Vagina (tissue), 2 donors: ENCODE measurements around the gene DSC3.

Experiments
- CTCF ChIP-seq, 3 experiments: fragments of 450-650 bp in 2 of 3; fragments of 200-600 bp in 1 of 3; sonication (generic) in 1 of 3; IDR thresholded peaks; one replicate each; pipeline ENCODE4 v1.5.1; 2017 to 2019; ENCODE audit warnings: antibody characterized with exemption in 3 of 3, mild to moderate bottlenecking in 2 of 3, moderate library complexity in 2 of 3
- POLR2AphosphoS5 ChIP-seq, 2 donors: sonication (generic); formaldehyde crosslinking; IDR thresholded peaks; one replicate each; pipeline ENCODE4 v1.9.0; 2017; ENCODE audit warnings: antibody characterized with exemption in 2 of 2, mild to moderate bottlenecking in 2 of 2, low read depth in 1 of 2; ENCODE audit not compliant: insufficient read depth in 1 of 2

DNA sequence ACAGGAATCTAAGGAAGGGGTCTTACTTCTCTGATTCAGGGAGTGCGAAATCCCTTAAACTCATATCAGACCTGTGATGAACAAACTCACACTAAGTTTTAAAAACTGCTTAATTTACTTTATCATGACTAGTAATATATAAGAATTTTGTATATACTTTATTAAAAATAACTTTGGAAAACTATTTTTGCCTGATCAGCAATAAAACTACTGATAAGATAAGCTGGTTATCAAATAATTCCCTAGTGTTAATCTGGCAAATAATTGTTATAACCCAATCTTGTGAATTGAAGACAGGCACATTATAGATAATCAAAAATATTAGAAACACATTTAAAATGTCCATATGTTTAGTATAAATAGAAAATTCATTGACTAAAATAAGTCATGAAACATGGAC is 23.7 kb upstream of the DSC3 start:
- TF ChIP-seq POLR2AphosphoS5 (IDR thresholded peaks at IDR 0.05; ENCODE audit: insufficient read depth in 1 of 2, low read depth in 1 of 2) (no peak), CTCF (IDR thresholded peaks at IDR 0.05) (no peak)
